GM12801 (cell line): ENCODE results near the gene DCXR.

Experiments
- TF ChIP-seq, protein P1 (sequence below): IDR thresholded peaks from one replicate; pipeline ENCODE4 v1.5.1; 2011; ENCODE audit warnings: control low read depth; ENCODE audit not compliant: insufficient read length; ENCODE audit errors: extremely low read depth

DCXR gene

DNA sequence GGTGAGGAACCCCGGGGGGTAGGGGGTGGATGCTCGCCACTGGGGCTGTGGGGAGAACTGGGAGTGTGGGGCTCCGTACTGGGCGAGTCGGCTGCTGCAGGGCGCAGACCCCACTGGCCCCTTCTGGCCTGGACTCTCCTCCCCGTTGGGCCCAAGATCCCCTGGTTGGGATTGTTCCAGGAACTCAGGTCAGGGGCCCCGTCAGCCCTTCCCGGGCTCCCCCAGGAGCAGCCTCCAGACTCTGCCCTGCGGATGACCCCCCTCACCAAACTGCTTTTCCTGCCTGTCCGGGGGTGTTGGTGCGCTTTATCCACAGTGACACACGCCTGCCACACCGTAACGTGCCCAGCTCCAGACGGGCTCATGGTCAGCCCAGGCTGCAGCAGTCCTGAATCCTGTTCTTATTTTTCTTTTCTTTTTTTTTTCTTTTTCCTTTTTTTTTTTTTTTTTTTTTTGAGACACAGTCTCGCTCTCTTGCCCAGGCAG, 35.9 kb downstream of the DCXR start:
- TF ChIP-seq, protein P1, sequence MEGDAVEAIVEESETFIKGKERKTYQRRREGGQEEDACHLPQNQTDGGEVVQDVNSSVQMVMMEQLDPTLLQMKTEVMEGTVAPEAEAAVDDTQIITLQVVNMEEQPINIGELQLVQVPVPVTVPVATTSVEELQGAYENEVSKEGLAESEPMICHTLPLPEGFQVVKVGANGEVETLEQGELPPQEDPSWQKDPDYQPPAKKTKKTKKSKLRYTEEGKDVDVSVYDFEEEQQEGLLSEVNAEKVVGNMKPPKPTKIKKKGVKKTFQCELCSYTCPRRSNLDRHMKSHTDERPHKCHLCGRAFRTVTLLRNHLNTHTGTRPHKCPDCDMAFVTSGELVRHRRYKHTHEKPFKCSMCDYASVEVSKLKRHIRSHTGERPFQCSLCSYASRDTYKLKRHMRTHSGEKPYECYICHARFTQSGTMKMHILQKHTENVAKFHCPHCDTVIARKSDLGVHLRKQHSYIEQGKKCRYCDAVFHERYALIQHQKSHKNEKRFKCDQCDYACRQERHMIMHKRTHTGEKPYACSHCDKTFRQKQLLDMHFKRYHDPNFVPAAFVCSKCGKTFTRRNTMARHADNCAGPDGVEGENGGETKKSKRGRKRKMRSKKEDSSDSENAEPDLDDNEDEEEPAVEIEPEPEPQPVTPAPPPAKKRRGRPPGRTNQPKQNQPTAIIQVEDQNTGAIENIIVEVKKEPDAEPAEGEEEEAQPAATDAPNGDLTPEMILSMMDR = no peak

DNA sequence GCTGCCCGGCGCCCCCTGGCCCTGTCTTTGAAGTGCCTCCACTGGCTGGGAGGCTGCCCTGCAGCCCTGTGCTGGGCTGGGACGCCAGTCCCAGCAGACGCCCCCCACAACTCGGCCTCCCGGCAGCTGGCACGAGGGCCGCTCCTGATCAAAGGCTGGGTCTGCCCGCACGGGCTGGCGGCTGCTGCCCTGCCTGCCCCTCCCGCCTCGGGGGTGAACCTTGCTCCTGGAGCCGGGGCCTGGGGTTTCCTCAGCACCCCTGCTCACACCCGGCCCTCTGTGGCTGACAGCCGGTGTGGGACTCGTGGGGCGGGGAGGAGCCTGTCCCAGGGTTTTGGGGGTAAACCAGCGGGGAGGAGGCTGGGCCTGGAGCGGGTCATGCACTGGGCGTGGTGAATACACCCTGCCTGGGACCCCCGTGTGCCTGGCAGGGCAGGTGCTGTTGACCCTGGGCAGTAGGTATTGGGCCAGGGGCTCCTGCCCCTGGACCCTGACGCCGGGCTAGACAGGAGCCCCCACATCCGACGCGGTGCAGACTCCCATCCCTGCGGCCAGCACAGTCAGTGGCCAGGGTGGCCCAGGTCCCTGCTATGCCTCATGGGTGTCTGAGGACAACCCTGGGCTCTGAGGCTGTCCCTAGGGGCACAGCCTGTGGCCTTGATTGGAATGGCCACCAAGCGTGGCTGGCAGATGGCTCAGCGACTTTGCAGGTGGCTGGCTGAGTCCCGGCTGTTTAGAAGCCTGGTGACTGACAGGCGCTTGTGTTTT, 36.5 kb downstream of the DCXR start:
- TF ChIP-seq, protein P1 = no peak

DNA sequence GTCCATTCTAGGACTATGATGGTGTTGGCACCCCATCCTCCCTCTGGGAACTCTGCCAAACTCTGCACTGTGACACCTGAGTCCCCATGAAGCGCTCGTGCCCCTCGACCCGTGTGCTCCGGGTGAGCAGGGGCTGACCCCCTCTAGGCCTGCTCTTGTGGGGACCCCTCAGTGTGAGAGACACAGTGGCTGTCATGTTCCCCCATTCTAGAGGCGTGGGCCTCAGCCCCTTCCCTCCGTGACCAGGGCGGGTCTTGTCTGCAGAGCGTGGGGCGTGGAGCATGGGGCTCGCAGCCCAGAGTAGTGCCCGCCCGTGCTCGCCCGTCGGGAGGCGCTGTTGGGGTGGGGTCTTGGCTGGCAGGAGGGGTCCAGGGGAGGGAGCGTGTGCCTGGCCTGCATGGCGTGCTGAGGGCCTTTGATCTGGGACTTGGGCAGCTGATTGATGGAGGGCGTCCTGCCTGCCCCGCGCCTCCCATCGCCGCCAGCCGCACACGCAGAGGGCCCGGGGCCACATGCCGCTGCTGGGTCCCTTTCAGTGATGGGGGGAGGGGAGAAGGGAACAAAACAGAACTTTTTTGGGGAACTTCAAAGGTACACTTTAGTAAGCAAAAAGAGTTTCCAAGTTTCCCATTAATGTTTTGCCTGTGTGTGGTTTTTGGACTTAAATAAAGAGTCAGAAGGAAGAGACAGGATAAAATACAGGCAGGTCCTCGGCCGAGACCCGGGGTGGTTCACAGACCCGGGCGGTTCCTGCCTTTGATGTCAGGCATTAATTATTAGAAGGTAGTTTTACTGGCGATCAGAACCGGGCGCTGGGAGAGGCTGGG, 37.3 kb downstream of the DCXR start:
- TF ChIP-seq, protein P1 = no peak

DNA sequence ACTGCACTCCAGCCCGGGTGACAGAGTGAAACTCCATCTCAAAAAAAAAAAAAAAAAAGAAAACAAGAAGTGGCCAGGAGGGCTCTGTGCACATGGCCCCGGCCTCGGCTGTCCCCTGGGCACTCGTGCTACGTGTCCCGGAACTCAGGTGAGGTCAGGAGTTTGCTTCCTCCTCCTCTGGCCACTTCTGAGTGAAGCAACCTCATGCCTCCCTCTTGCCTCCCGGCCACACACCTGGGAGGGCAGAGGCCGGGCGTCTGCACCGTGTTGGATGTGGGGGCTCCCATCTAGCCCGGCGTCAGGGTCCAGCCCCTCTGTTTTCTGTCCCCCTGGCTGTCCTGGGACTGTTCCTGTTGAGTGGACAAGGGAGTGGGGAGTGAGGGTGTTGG, 37.9 kb downstream of the DCXR start:
- TF ChIP-seq, protein P1 = no peak

DNA sequence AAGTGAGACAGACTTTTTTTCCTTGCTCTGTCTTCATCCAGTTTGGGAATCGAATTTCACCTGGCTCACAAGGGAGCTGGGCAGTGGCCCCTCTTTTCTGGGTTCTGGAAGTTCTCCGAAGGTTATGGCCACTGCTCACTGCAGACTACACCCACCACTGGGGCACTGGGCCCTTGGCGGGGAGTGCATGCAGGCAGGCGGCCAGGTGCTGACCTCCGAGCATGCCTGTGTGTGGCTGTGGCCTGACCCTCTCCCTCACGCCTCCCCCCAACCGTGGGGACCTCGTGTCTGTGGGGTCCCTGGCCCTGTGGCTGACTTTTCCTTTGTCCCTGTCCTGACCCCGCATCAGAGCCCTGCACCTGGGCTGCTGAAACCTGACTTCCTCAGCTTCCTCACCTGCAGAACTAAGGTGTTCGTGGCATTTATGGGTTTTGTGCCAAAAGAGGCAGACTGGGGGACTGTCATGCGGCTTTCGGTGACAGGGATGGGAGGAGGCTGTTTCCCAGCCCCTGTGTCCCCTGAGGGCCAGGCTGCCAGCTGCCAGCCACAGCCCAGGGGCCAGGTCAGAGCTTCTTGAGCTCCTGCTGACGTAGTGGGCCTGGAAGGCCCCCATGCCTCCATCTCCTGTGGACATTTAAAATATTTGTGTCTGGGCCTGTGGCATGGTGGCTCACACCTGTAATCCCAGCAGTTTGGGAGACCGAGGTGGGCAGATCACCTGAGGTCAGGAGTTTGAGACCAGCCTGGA, 38.6 kb downstream of the DCXR start:
- TF ChIP-seq, protein P1 = no peak

DNA sequence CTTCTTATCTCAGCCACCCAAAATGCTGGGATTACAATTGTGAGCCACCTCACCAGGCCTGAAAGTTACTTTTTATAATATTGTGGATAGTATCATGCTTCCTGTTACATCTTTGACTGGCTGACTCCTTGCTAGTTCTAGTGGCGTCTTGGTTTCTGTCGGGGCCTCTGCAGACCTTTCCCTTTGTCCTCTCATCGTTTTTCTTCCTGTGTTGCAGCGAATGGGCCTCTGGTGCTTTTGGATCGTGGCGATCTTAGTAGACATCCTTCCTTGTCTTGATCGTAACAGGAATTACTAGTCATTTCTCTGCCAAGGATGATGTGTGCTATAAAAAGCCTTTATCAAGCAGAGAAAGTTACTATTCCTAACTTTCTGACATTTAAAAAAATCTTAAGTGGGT, 39.3 kb downstream of the DCXR start:
- TF ChIP-seq, protein P1 = no peak

DNA sequence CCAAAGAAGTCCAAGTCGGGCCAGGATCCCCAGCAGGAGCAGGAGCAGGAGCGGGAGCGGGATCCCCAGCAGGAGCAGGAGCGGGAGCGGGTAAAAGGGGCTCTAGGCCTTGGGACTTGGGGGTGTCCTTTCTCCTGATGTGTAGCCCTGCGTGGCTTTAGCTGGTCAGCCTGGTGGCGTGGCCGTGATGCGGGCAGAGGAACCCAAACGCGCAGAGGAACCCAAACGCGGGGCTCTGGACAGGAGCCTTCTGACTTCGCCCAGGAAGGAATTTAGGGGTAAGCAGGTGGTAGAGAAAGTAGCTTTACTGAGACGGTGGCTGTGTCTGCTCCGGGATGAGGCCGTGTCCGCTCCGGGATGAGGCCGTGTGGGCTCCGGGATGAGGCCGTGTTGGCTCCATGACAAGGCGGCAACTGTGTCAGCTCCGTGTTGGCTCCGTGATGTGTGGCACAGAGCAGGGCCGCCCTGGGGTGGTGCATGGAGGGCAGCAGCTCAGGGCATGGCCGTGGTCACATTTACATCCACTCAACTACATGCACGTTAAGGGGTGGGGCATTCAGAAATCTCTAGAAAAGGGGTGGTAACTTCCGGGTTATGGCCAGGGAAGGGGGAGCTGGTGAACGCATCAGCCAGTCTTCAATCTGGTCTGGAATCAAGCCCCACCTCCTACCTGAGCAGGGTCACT, 40.6 kb downstream of the DCXR start:
- TF ChIP-seq, protein P1 = no peak
